ENCODE data around the gene STRBP.

Gene STRBP

GRCh38 chr9:123112015-123112975, 156.1 kb downstream of the STRBP start:
- Histone ChIP-seq H3K4me1 (no peaks in the 10 kb centered on the region), H3K9ac (no peak overlapping the region), H3K4me2 (ENCODE audit: low read length) (no peak overlapping the region), H3K4me3 (ENCODE audit: low read depth, low read length) (no peak overlapping the region), H2AFZ (no peak overlapping the region), H3K79me2 (no peaks in the 10 kb centered on the region), H3K27ac (peak overlapping the region; percentile 30), H3K27me3 (ENCODE audit: control insufficient read depth, insufficient read depth, low read length) (no peaks in the 10 kb centered on the region), H3K36me3 (ENCODE audit: control insufficient read depth, insufficient read depth, low read length) (no peaks in the 10 kb centered on the region), H3K9me3 (ENCODE audit: control insufficient read depth, low read length) (no peaks in the 10 kb centered on the region)
- TF ChIP-seq CTCF (IDR thresholded peaks at IDR 0.05), result no peak

DNA sequence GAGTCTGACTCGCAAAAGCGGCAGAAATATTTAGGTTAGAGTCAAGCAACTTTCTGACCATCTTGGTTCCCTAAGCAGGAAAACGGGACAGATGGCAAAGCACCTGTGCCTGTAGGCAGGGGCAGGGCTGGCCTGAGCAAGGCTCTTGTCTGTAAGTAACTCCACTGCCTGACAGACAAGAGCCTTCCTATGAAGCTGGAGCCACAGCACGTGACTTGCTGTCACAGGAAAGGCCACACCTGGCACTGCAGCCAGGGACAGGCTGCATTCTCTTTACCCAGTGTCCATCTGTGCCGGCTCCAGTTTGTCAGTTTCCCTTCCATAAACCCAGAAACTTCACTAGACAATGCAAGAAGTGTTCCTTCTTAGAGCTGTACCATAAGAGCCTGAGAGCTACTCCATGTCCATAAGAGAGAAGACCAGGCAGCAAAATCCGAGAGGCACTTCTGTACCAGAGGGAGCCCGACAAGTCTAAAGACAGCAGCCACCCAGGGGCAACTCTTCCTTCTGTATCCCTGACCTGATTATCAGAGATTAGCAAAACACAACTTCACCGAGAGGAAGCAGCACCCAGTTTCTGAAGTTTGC, 156.9 kb downstream of the STRBP start:
- Histone ChIP-seq H3K4me3 (ENCODE audit: low read depth, low read length) (no peak overlapping the region), H3K9ac (no peak overlapping the region), H3K4me2 (ENCODE audit: low read length) (no peak overlapping the region), H3K79me2 (no peaks in the 10 kb centered on the region), H3K27ac (no peak overlapping the region), H3K27me3 (ENCODE audit: control insufficient read depth, insufficient read depth, low read length) (no peaks in the 10 kb centered on the region), H3K4me1 (no peaks in the 10 kb centered on the region), H3K9me3 (ENCODE audit: control insufficient read depth, low read length) (no peaks in the 10 kb centered on the region), H3K36me3 (ENCODE audit: control insufficient read depth, insufficient read depth, low read length) (no peaks in the 10 kb centered on the region), H2AFZ (no peak overlapping the region)
- TF ChIP-seq CTCF (IDR thresholded peaks at IDR 0.05), result no peak

GRCh38 chr9:123109540-123110279, 158.7 kb downstream of the STRBP start:
- Histone ChIP-seq H3K4me1 (no peaks in the 10 kb centered on the region), H3K4me3 (ENCODE audit: low read depth, low read length) (no peak overlapping the region), H2AFZ (no peak overlapping the region), H3K27me3 (ENCODE audit: control insufficient read depth, insufficient read depth, low read length) (no peaks in the 10 kb centered on the region), H3K36me3 (ENCODE audit: control insufficient read depth, insufficient read depth, low read length) (no peaks in the 10 kb centered on the region), H3K79me2 (no peaks in the 10 kb centered on the region), H3K27ac (no peak overlapping the region), H3K4me2 (ENCODE audit: low read length) (no peak overlapping the region), H3K9me3 (ENCODE audit: control insufficient read depth, low read length) (no peaks in the 10 kb centered on the region), H3K9ac (no peak overlapping the region)
- no peak for TF ChIP-seq CTCF (IDR thresholded peaks at IDR 0.05)

DNA sequence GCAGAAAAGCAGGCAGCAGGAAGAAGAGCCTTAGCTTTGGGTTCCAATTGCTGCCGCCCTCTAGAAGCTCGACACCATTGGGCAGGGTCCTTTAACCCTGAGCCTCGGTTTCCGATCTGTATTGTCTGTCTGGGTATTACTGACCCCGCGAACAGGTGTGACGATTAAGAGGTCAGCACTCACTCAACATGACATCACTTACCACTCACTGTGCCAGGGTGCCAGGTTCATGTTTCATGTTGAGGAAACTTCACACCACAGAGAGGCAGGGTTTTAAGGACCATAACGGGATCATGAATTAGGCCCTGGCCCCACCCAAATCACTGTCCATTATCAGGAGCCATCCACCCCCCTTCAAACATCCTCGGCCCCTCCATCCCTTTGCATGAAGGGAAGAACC, 159.4 kb downstream of the STRBP start:
- Histone ChIP-seq H3K9ac (no peak overlapping the region), H3K27me3 (ENCODE audit: control insufficient read depth, insufficient read depth, low read length) (no peaks in the 10 kb centered on the region), H3K4me2 (ENCODE audit: low read length) (no peak overlapping the region), H3K79me2 (no peaks in the 10 kb centered on the region), H3K4me1 (no peaks in the 10 kb centered on the region), H3K4me3 (ENCODE audit: low read depth, low read length) (no peak overlapping the region), H3K36me3 (ENCODE audit: control insufficient read depth, insufficient read depth, low read length) (no peaks in the 10 kb centered on the region), H2AFZ (no peak overlapping the region), H3K27ac (no peak overlapping the region), H3K9me3 (ENCODE audit: control insufficient read depth, low read length) (no peaks in the 10 kb centered on the region)
- TF ChIP-seq CTCF (IDR thresholded peaks at IDR 0.05), result no peak

Data from parathyroid adenoma (tissue), 2 donors.